Smooth muscle cell (in vitro differentiated cells): ENCODE measurements around the gene KRTAP10-5. TPM values are rescaled to one million over a fixed set of nuclear protein-coding genes. Genes with fewer than 3 reads are reported as not detected.

Source experiments
- DNase-seq: peaks from one replicate; lab custom pipeline; 2025; ENCODE audit not compliant: unreplicated experiment; lab: John Stamatoyannopoulos, UW
- H2AFZ ChIP-seq: fragments of 200-600 bp; sonication (generic); 2 replicates; pipeline ENCODE4 v1.6.0; 2016; ENCODE audit warnings: antibody characterized with exemption, low read depth, mild to moderate bottlenecking
- H3F3A ChIP-seq: fragments of 200-600 bp; sonication (generic); 2 replicates; pipeline ENCODE4 v1.6.0; 2017; ENCODE audit warnings: antibody characterized with exemption, low read depth
- H3K27ac ChIP-seq: fragments of 200-600 bp; sonication (generic); 2 replicates; pipeline ENCODE4 v1.5.1; 2016; ENCODE audit warnings: low read depth, mild to moderate bottlenecking
- H3K27me3 ChIP-seq: fragments of 200-600 bp; sonication (generic); 2 replicates; pipeline ENCODE4 v1.6.1; 2016; ENCODE audit warnings: low read depth, mild to moderate bottlenecking
- H3K36me3 ChIP-seq: fragments of 200-600 bp; sonication (generic); 2 replicates; pipeline ENCODE4 v1.5.1; 2016; ENCODE audit warnings: low read depth
- H3K4me1 ChIP-seq: fragments of 200-600 bp; sonication (generic); 2 replicates; pipeline ENCODE4 v1.5.1; 2016; ENCODE audit warnings: low read depth
- H3K4me2 ChIP-seq: fragments of 200-600 bp; sonication (generic); 2 replicates; pipeline ENCODE4 v1.6.0; 2016; ENCODE audit warnings: mild to moderate bottlenecking
- H3K4me3 ChIP-seq: fragments of 200-600 bp; sonication (generic); 2 replicates; pipeline ENCODE4 v1.5.1; 2016; ENCODE audit warnings: mild to moderate bottlenecking
- H3K79me2 ChIP-seq: fragments of 200-600 bp; sonication (generic); 2 replicates; pipeline ENCODE4 v1.6.0; 2016; ENCODE audit warnings: low read depth, mild to moderate bottlenecking
- H3K9ac ChIP-seq: fragments of 200-600 bp; sonication (generic); 2 replicates; pipeline ENCODE4 v1.6.0; 2016; ENCODE audit warnings: low read depth
- H3K9me3 ChIP-seq: fragments of 200-600 bp; sonication (generic); replicated peaks from 2 replicates; pipeline ENCODE4 v1.5.1; 2016; ENCODE audit warnings: low read depth
- H4K20me1 ChIP-seq: fragments of 200-600 bp; sonication (generic); 2 replicates; pipeline ENCODE4 v1.6.0; 2016; ENCODE audit warnings: low read depth
- WGBS: methylation state at CpG from one replicate; pipeline ENCODE4 v1.1.7; 2016; ENCODE audit warnings: low lambda C conversion rate; 5-methylcytosine and 5-hydroxymethylcytosine counted together
- polyA plus RNA-seq: library from polyadenylated mRNA; unstranded; fragments of >200 nt; fragmentation: Nextera tagmentation; extraction: Ambion mirVana; gene quantifications from 2 replicates; pipeline ENCODE4 v1.2.1, GENCODE V29; 2016
- total RNA-seq: library from RNA; depleted of rRNA; stranded (reverse); fragments of >200 nt; gene quantifications from 2 replicates; pipeline ENCODE4 v1.2.3, GENCODE V29; 2014
- TF ChIP-seq, protein P1 (sequence below): fragments of 200-600 bp; sonication (generic); IDR thresholded peaks from 2 replicates; pipeline ENCODE4 v1.5.1; 2017; ENCODE audit warnings: borderline replicate concordance, mild to moderate bottlenecking, antibody characterized with exemption; ENCODE audit not compliant: insufficient read depth, poor library complexity, severe bottlenecking

KRTAP10-5 gene
- total and polyA plus RNA-seq, 2 experiments from 2014 or later: not detected

- H4K20me1 ChIP-seq: no peaks in the 10 kb centered on the region
- H3K36me3 ChIP-seq: no peaks in the 10 kb centered on the region
- no peak for DNase-seq
- TF ChIP-seq, protein P1, sequence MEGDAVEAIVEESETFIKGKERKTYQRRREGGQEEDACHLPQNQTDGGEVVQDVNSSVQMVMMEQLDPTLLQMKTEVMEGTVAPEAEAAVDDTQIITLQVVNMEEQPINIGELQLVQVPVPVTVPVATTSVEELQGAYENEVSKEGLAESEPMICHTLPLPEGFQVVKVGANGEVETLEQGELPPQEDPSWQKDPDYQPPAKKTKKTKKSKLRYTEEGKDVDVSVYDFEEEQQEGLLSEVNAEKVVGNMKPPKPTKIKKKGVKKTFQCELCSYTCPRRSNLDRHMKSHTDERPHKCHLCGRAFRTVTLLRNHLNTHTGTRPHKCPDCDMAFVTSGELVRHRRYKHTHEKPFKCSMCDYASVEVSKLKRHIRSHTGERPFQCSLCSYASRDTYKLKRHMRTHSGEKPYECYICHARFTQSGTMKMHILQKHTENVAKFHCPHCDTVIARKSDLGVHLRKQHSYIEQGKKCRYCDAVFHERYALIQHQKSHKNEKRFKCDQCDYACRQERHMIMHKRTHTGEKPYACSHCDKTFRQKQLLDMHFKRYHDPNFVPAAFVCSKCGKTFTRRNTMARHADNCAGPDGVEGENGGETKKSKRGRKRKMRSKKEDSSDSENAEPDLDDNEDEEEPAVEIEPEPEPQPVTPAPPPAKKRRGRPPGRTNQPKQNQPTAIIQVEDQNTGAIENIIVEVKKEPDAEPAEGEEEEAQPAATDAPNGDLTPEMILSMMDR: no peak
- H2AFZ ChIP-seq: no peak overlapping the region
- H3K4me1 ChIP-seq: no peaks in the 10 kb centered on the region
- H3K27me3 ChIP-seq: no peaks in the 10 kb centered on the region
- no peaks in the 10 kb centered on the region for H3F3A ChIP-seq
- 89% methylated on average over 23 of the region's 23 CpGs for WGBS
- no peaks in the 10 kb centered on the region for H3K79me2 ChIP-seq
- H3K9me3 ChIP-seq: no peaks in the 10 kb centered on the region
- no peak overlapping the region for H3K27ac ChIP-seq
- no peak overlapping the region for H3K4me3 ChIP-seq
- H3K4me2 ChIP-seq: no peak overlapping the region
- no peak overlapping the region for H3K9ac ChIP-seq
These were observed 50.8 kb downstream of the KRTAP10-5 start for GRCh38 chr21:44529503-44530125.

Other genes starting within 250 kb of the KRTAP10-5 start
- 6.5 and 12.4 TPM in 2 replicates for gene CFAP410, start 241.2 kb downstream of the KRTAP10-5 start, total RNA-seq
- gene CFAP410, start 241.2 kb downstream of the KRTAP10-5 start, polyA plus RNA-seq: 21.7 and 28.3 TPM in 2 replicates
- gene TRPM2, start 227.0 kb downstream of the KRTAP10-5 start, total RNA-seq: 0.31 TPM in 1 of 2 replicates, not detected in the other
- gene TRPM2, start 227.0 kb downstream of the KRTAP10-5 start, polyA plus RNA-seq: not detected in 2 replicates
- 3.3 and 4.9 TPM in 2 replicates for gene LRRC3, start 125.1 kb downstream of the KRTAP10-5 start, total RNA-seq
- gene LRRC3, start 125.1 kb downstream of the KRTAP10-5 start, polyA plus RNA-seq: 5.3 and 5.8 TPM in 2 replicates
- not detected in 2 replicates for gene KRTAP10-1, start 40.4 kb downstream of the KRTAP10-5 start, total RNA-seq
- 0.67 TPM in 1 of 2 replicates, not detected in the other for gene KRTAP10-1, start 40.4 kb downstream of the KRTAP10-5 start, polyA plus RNA-seq
- not detected in 2 replicates for gene KRTAP10-2, start 29.1 kb downstream of the KRTAP10-5 start, total RNA-seq
- not detected in 2 replicates for gene KRTAP10-2, start 29.1 kb downstream of the KRTAP10-5 start, polyA plus RNA-seq
- not detected in 2 replicates for gene KRTAP10-3, start 21.8 kb downstream of the KRTAP10-5 start, total RNA-seq
- not detected in 2 replicates for gene KRTAP10-3, start 21.8 kb downstream of the KRTAP10-5 start, polyA plus RNA-seq
- gene KRTAP10-4, start 6.9 kb downstream of the KRTAP10-5 start, total RNA-seq: not detected in 2 replicates
- not detected in 2 replicates for gene KRTAP10-4, start 6.9 kb downstream of the KRTAP10-5 start, polyA plus RNA-seq
- gene KRTAP10-6, start 11.9 kb upstream of the KRTAP10-5 start, total RNA-seq: not detected in 2 replicates
- gene KRTAP10-6, start 11.9 kb upstream of the KRTAP10-5 start, polyA plus RNA-seq: 0.38 TPM in 1 of 2 replicates, not detected in the other
- gene KRTAP10-7, start 20.0 kb upstream of the KRTAP10-5 start, total RNA-seq: not detected in 2 replicates
- gene KRTAP10-7, start 20.0 kb upstream of the KRTAP10-5 start, polyA plus RNA-seq: not detected in 2 replicates
- gene KRTAP10-8, start 31.5 kb upstream of the KRTAP10-5 start, total RNA-seq: not detected in 2 replicates
- not detected in 2 replicates for gene KRTAP10-8, start 31.5 kb upstream of the KRTAP10-5 start, polyA plus RNA-seq
- gene KRTAP10-9, start 46.5 kb upstream of the KRTAP10-5 start, total RNA-seq: not detected in 2 replicates
- gene KRTAP10-9, start 46.5 kb upstream of the KRTAP10-5 start, polyA plus RNA-seq: not detected in 2 replicates
- not detected in 2 replicates for gene KRTAP10-10, start 56.8 kb upstream of the KRTAP10-5 start, total RNA-seq
- not detected in 2 replicates for gene KRTAP10-10, start 56.8 kb upstream of the KRTAP10-5 start, polyA plus RNA-seq
- gene KRTAP10-11, start 65.8 kb upstream of the KRTAP10-5 start, total RNA-seq: not detected in 2 replicates
- gene KRTAP10-11, start 65.8 kb upstream of the KRTAP10-5 start, polyA plus RNA-seq: not detected in 2 replicates
- gene KRTAP12-4, start 74.1 kb upstream of the KRTAP10-5 start, total RNA-seq: not detected in 2 replicates
- gene KRTAP12-4, start 74.1 kb upstream of the KRTAP10-5 start, polyA plus RNA-seq: not detected in 2 replicates
- not detected in 2 replicates for gene KRTAP12-3, start 77.3 kb upstream of the KRTAP10-5 start, total RNA-seq
- gene KRTAP12-3, start 77.3 kb upstream of the KRTAP10-5 start, polyA plus RNA-seq: not detected in 2 replicates
- not detected in 2 replicates for gene KRTAP12-2, start 86.3 kb upstream of the KRTAP10-5 start, total RNA-seq
- gene KRTAP12-2, start 86.3 kb upstream of the KRTAP10-5 start, polyA plus RNA-seq: not detected in 2 replicates
- gene KRTAP12-1, start 101.6 kb upstream of the KRTAP10-5 start, total RNA-seq: not detected in 2 replicates
- not detected in 2 replicates for gene KRTAP12-1, start 101.6 kb upstream of the KRTAP10-5 start, polyA plus RNA-seq
- not detected in 2 replicates for gene KRTAP10-12, start 116.6 kb upstream of the KRTAP10-5 start, total RNA-seq
- gene KRTAP10-12, start 116.6 kb upstream of the KRTAP10-5 start, polyA plus RNA-seq: not detected in 2 replicates
- not detected in 2 replicates for gene TSPEAR, start 131.0 kb upstream of the KRTAP10-5 start, total RNA-seq
- 0.71 and 1.7 TPM in 2 replicates for gene TSPEAR, start 131.0 kb upstream of the KRTAP10-5 start, polyA plus RNA-seq
- 34.1 and 35.6 TPM in 2 replicates for gene UBE2G2, start 221.2 kb upstream of the KRTAP10-5 start, total RNA-seq
- 33.1 and 38.0 TPM in 2 replicates for gene UBE2G2, start 221.2 kb upstream of the KRTAP10-5 start, polyA plus RNA-seq
- 82.8 and 87.9 TPM in 2 replicates for gene SUMO3, start 237.5 kb upstream of the KRTAP10-5 start, total RNA-seq
- gene SUMO3, start 237.5 kb upstream of the KRTAP10-5 start, polyA plus RNA-seq: 116 and 124 TPM in 2 replicates